Pancreas (tissue), 10 donors: ENCODE results near the gene WNT10A. TPM values are rescaled to one million over a fixed set of nuclear protein-coding genes. Genes with fewer than 3 reads are reported as not detected.

Source experiments
- ATAC-seq, 4 donors: fragments of 200-7000 bp; cut with Tn5 transposase; one replicate each; pipeline versions ENCODE4 v1.8.0 to v1.9.1; 2020; ENCODE audit warnings: mild to moderate bottlenecking in 4 of 4, moderate library complexity in 4 of 4
- DNase-seq, 6 donors: peaks; one replicate each; pipeline ENCODE4 v3.0.0-alpha.2; 2020
- FAIRE-seq: peaks from 2 replicates; lab custom pipeline; 2012; peaks lifted over from hg19 to GRCh38; lab: Jason Lieb, UNC
- H3K27ac ChIP-seq, 4 donors: fragments of 200-600 bp; sonication (generic); 1 replicate in 3 of 4; 2 replicates in 1 of 4; pipeline versions ENCODE4 v1.5.0 to v1.8.0; 2020
- H3K27me3 ChIP-seq, 4 donors: fragments of 200-600 bp; one replicate each; pipeline ENCODE4 v1.8.0; 2021
- H3K36me3 ChIP-seq, 3 donors: fragments of 200-600 bp; sonication (generic) in 1 of 3; one replicate each; pipeline versions ENCODE4 v1.5.0 to v1.8.0; 2020 to 2021
- H3K4me1 ChIP-seq, 3 donors: fragments of 200-600 bp; one replicate each; pipeline ENCODE4 v1.8.0; 2021
- H3K4me3 ChIP-seq, 4 donors: fragments of 200-600 bp; sonication (generic) in 2 of 4; one replicate each; pipeline versions ENCODE4 v1.5.0 to v1.8.0; 2020 to 2021
- H3K9me3 ChIP-seq, 4 donors: fragments of 200-600 bp; one replicate each; pipeline ENCODE4 v1.8.0; 2021
- WGBS, 2 donors: extraction: QIAGEN DNeasy Blood & Tissue Kit; methylation state at CpG; one replicate each; pipeline ENCODE4 v1.1.7; 2013; 5-methylcytosine and 5-hydroxymethylcytosine counted together
- intact Hi-C, 3 donors: fragments of 100-400 bp; cut with DNase I; formaldehyde crosslinking; loops; one replicate each; pipeline versions ENCODE4 v1.11.1 to v1.14.2; 2022
- polyA plus RNA-seq, 2 donors: library from polyadenylated mRNA; stranded (reverse); fragments of 200-250 nt; gene quantifications; one replicate each; pipeline ENCODE4 v1.2.3, GENCODE V29; 2013
- total RNA-seq, 6 donors: library from RNA; stranded (reverse); fragmentation: NEBNext Ultra II Directional in 4 of 6; extraction: Animal tissue kit (Norgen Biotek cat#: 25700) in 4 of 6; gene quantifications; one replicate each; pipeline versions ENCODE4 v1.2.1 to v1.2.4, GENCODE V29; 2021 to 2023
- TF ChIP-seq, protein P1 (sequence below), 4 donors: fragments of 200-600 bp; sonication (generic) in 3 of 4; IDR thresholded peaks; one replicate each; pipeline versions ENCODE4 v1.5.0 to v1.8.0; 2021; ENCODE audit warnings: antibody characterized with exemption in 4 of 4
- donor health status: healthy with polysubstance abuse.
- donor health status: DM: no; HTN: no; CAD: no; lungs with moderate emphysema.
- donor health status: DM: no; HTN: no; CAD: no.
- donor health status: control.
- donor health status: control.
- donor health status: Bipolar disorder and iron deficiency.
- donor health status: DM: yes; HTN: yes; CAD: no.
- donor health status: DM: no; HTN: no; CAD: no.
- donor health status: DM: no; HTN: no; CAD: no.
- donor health status: DM: yes; HTN: yes; CAD: no.

The WNT10A gene
- total and polyA plus RNA-seq, 8 donors: 0.05 to 1.5 (median 0.23) TPM; not detected in 3

DNA sequence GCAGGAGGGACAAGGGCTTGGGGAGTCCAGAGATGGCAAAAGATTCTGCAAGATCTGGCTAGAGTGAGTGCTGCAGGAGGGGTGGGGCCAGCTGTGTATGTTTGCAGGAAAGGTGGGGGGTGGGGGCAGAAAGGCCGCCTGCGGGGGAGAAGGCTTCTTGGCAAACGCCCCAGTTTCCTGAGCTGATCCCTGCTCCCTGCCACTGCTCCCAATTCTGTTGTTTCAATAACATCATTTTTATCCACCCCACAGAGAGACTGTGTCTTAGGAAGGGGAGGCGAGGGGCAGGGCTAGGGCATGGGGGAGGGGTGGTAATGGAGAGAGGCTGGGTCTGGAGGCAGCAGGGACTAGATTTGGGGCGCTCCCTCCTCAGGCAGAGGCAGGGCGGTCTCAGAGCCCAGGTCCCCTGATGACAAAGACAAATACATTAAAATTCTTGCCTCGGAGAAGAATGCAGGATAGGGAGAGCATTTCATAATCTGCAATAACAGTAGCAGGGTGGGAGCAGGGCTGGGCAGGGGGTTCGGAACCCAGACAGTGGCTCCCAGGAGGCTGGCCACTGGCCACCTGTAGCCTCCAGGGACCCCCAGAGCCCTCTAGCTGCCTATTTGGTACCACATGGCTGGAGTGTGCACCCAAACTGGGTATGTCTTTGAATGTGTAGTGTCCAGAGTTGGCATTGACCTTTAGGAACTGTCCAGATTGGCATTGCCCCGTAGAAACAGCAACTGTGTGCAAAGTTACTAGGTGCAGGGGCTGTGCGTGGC lies 23.1 kb upstream of the WNT10A start:
- Histone ChIP-seq H3K36me3 (no peaks in the 10 kb centered on the region), H3K4me1 (peaks cover 0 to 2% (median 0%) of the 10 kb centered on the region in 3 donors), H3K27ac (no peak overlapping the region), H3K4me3 (no peak overlapping the region), H3K9me3 (no peaks in the 10 kb centered on the region), H3K27me3 (peaks cover 0 to 12% (median 0%) of the 10 kb centered on the region in 4 donors)
- 14% methylated on average over 10 of the region's 10 CpGs for WGBS, 2 donors
- FAIRE-seq: no peak
- ATAC-seq: peak in 2 of 4 donors; percentile 16 to 25
- peak in 2 of 6 donors; percentile 24 to 25 for DNase-seq
- TF ChIP-seq, protein P1, sequence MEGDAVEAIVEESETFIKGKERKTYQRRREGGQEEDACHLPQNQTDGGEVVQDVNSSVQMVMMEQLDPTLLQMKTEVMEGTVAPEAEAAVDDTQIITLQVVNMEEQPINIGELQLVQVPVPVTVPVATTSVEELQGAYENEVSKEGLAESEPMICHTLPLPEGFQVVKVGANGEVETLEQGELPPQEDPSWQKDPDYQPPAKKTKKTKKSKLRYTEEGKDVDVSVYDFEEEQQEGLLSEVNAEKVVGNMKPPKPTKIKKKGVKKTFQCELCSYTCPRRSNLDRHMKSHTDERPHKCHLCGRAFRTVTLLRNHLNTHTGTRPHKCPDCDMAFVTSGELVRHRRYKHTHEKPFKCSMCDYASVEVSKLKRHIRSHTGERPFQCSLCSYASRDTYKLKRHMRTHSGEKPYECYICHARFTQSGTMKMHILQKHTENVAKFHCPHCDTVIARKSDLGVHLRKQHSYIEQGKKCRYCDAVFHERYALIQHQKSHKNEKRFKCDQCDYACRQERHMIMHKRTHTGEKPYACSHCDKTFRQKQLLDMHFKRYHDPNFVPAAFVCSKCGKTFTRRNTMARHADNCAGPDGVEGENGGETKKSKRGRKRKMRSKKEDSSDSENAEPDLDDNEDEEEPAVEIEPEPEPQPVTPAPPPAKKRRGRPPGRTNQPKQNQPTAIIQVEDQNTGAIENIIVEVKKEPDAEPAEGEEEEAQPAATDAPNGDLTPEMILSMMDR (IDR thresholded peaks at IDR 0.05): no peak
- intact Hi-C loops: no loop called here

DNA sequence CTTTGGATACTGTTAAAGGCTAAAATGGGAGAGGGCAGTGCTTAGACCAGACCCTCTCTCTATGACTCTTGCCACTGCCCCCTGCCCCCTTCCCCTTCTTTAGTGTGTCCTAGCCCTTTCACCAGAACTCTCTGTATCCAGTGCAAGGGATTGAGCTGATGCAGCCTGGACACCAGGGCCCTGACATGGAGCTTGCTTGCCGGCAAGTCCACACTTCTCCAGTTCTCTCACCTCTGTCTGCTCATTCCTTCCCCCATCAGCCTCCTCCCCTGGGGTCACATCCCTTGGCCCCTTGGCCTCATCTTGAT lies 22.6 kb upstream of the WNT10A start:
- intact Hi-C loops: no loop called here
- ATAC-seq (no peak), DNase-seq (peak in 2 of 6 donors; percentile 15 to 25), FAIRE-seq (no peak)
- H3K27ac ChIP-seq: no peak overlapping the region
- H3K4me1 ChIP-seq: peaks cover 0 to 2% (median 0%) of the 10 kb centered on the region in 3 donors
- TF ChIP-seq, protein P1 (IDR thresholded peaks at IDR 0.05): no peak
- no peaks in the 10 kb centered on the region for H3K36me3 ChIP-seq
- no peak overlapping the region for H3K4me3 ChIP-seq
- no peaks in the 10 kb centered on the region for H3K9me3 ChIP-seq
- WGBS, 2 donors: 18 to 33% methylated on average over 1 of the region's 1 CpG
- peaks cover 0 to 12% (median 0%) of the 10 kb centered on the region in 4 donors for H3K27me3 ChIP-seq

DNA sequence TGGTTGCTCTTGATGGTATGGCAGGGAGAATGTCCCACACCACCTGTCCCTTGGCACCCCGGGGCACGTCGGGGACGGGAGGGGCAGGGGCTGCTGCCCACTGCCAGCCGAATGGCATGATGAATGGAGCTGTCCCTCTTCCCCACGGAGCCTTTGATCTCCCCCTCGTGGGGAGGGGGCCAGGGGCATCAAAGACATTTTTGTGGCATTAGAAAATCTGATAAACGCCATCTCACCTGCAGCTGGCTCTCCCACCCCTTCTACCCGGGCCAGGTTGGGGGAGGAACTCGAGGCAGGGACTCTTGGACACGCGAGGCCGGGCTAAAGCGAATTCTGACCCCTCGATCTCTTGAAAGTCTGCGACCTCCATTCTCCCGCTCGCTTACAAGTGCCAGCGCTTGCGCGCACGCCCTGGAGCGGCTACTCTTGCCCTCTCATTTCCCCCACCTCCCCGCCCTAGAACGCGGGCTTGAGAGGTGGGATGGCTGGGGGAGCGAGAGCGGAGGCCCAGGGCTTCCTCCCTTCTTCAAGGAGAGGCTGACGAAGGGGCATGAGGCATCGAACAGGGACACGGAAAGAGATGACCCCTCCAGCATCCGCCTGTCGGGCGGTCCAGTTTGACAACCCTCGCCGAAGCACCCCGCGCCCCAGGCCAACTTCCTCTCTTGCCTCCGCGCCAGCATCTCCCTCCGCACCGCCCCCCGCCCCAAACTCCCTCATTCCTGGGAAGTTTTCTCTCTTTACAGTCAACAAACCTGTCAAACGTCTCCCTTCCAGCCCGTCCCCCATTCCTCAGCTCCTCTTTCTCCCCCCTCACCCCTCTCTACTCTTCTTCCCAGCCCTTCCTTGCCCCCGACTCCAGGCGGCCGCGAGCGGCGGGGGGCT lies 21.7 kb upstream of the WNT10A start:
- Histone ChIP-seq H3K27ac (no peak overlapping the region), H3K9me3 (no peaks in the 10 kb centered on the region), H3K4me3 (peak overlapping the region in 2 of 4 donors; percentile 18 to 40), H3K4me1 (peaks cover 0 to 2% (median 0%) of the 10 kb centered on the region in 3 donors), H3K36me3 (no peaks in the 10 kb centered on the region), H3K27me3 (peaks cover 0 to 12% (median 0%) of the 10 kb centered on the region in 4 donors)
- intact Hi-C loops: no loop called here
- TF ChIP-seq, protein P1 (IDR thresholded peaks at IDR 0.05): no peak
- DNase-seq (peak in 1 of 6 donors; percentile 41), ATAC-seq (no peak), FAIRE-seq (no peak)
- 6 to 7% methylated on average over 42 to 51 of the region's 51 CpGs for WGBS, 2 donors

DNA sequence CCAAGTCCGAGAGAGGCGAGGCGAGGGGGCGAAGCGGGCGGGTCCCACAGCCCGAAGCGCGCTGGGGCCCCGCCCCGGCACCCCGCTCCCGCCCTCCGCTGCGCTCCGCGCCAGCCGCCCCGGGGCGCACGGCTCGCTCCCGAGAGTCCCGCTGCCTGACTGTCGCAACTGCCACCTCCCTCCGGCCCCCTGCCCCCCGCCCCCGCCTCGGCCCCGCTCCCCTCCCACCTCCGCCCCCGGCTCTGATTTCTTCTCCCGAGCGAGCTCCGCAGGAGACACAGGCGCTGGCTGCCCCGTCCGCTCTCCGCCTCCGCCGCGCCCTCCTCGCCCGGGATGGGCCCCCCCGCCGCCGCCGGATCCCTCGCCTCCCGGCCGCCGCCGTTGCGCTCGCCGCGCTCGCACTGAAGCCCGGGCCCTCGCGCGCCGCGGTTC lies 21.1 kb upstream of the WNT10A start, which contains the start of gene WNT6:
Gene WNT6 (plus strand): TSS at position 250 of the 432 bp plus-strand sequence. CDS start 233 bp downstream, outside the sequence.
- intact Hi-C loops: no loop called here
- WGBS, 2 donors: 1 to 2% methylated on average over 25 to 64 of the region's 64 CpGs
- peaks cover 0 to 12% (median 0%) of the 10 kb centered on the region in 4 donors for H3K27me3 ChIP-seq
- peak in 2 of 6 donors; percentile 44 to 68 for DNase-seq
- H3K4me1 ChIP-seq: peaks cover 0 to 2% (median 0%) of the 10 kb centered on the region in 3 donors
- peak within 1 kb of the TSS in 3 of 4 donors; percentile 7 to 40 (median 18) for H3K4me3 ChIP-seq
- no peaks in the 10 kb centered on the region for H3K9me3 ChIP-seq
- peak in 2 of 4 donors; percentile 44 to 58 for ATAC-seq
- no peak for FAIRE-seq
- H3K36me3 ChIP-seq: no peaks in the 10 kb centered on the region
- H3K27ac ChIP-seq: no peak within 1 kb of the TSS
- TF ChIP-seq, protein P1 (IDR thresholded peaks at IDR 0.05): no peak
